Measurements from ENCODE around the gene SALL1.

SALL1 gene

DNA sequence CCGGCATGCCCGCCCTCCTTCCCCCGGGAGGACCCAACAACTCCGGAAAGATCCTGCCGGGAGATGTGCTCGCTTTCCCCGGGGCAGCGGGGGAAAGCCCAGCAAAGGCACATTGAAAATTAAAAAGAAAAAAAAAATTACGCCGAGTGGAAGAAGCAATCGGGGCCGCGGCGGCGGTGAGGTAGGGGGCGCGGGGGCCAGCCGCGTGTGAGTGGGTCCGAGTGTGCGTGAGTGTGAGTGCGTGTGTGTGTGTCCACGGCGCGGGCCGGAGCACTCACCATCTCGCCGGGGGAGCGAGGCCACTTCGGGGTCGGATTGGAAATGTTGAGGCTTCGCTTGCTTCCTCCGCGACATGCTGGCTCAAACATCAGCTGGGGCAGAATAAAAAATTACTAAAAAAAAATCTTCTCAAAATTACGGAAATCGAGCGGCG lies at the start of gene SALL1:
TSS of gene SALL1 (minus strand) at position 383 of the 433 bp plus-strand sequence. CDS start at position 354, 29 bp downstream.
- DNase-seq (ENCODE audit: low spot score): no peak

DNA sequence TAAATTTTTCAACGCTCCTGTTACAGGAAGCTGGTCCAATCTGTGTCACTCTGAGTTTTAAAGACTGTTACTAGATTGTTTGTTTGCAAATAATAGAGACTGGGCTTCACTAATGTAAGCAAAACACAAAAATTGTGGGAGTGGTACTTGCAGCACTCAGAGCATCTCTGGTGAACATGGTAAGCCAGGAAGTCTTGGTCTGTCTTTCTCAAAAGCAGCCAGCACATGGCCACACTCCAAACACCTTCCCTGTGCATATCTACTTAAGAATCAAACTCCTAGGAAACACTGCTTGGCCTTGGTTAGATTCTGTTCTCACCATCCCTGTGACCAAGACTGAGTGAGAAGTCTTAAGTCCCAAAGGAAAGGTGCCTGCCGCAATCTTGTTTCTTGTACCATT lies 49.7 kb upstream of the SALL1 start:
- no peak for DNase-seq (ENCODE audit: low spot score)

DNA sequence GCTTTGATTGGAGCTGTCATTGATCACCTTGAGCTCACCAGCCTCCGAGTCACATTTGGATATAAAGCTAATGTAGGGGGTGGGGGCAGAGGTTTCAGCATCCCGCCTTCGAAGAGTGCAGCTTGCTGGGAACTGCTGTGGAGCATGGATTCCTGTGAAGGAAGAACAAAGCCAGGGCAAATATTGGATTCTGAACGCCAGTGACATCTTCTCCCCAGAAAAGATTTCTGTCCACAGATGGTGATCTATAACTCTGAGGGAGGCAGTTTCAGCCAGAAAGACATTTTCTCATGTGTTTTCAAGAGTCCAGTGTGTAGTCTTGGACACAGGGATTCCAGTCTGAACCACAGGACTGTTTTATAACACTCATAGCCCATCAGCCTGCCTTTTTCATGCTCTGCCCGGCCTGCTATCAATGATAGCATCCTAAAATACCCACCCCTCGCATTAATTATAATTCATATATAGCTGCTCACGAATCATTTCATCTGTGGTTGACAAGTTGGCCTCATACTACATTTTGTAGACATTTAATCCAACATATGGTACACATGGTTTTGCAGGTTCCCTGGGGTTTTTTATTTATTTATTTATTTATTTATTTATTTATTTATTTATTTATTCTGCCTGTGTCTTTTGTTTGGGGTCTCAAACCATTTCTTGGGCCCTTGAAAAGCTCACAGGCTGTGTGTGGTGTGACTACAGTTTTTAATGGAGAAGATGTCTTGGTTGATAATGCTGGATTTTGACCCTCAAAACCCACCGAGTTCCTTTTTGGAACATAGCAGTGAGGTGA lies 47.1 kb upstream of the SALL1 start:
- DNase-seq (ENCODE audit: low spot score): no peak

DNA sequence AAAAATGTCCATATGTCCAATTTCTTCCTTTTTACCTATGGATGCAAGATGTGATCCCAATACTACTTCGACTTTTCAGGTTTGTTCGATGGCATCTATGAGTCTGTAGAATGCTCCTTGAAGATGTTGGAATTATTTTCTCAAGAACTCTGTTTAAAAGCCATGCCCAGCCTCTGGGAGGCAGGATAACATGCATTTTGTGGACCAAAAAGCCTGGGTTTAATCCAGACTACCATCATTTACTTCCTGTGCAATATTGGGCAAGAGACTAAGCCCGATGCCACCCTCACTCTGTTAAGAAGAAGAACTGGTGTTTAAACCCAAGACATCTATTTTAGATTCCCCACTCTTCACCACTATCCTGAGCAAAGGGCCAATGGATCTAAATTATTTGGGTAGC lies 42.8 kb upstream of the SALL1 start:
- DNase-seq (ENCODE audit: low spot score): no peak

DNA sequence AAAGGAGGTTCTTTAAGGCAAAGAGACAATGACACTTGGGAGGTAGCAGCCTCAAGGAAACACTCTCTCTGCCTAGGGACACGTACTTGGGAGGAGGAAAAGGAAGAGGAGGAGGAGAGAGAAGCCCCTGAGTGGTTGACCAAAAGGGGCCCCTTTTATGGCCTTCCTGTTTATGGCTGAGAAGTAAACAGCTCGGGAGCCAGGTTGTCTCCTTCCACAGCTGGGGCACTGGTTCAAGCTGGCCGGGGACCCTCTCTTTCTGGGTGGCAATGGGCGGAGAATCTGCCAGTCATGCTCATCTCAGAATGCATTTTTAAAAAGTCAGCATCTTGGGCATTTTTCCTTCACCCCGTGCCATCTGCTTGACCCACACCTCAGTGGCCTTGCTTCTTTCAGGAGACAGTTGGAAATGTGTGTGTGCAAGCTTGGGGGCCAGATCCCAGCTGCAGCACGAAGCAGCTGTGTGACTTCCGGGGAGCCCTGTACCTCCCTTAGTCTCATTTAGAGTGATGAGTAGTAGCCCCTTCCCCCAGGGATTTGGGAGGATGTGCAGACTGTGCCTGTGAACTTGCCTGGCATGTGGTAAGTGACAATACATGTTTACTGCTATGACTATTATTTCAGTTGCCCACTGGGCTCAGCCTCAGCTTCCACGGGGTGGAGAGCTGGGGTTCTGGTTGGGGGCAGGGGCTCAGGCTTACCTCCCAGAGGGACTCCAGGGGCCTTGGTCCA lies 33.8 kb upstream of the SALL1 start:
- DNase-seq (ENCODE audit: low spot score): no peak

DNA sequence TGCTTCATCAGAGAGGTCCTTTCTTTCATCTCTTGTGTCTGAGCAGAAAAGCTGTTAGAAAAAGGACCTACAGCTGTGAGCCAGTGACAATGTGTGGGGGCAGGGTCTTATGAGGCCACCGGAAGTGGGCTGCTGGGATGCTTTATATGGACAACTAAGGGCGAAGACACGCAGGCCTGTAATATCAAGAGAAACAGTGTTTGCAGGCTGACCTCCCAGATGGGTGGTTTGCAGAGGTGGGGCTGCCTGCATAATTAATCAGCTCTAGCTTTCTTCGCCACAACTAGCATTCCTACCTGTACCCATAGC lies 30.4 kb upstream of the SALL1 start:
- DNase-seq (ENCODE audit: low spot score): no peak

DNA sequence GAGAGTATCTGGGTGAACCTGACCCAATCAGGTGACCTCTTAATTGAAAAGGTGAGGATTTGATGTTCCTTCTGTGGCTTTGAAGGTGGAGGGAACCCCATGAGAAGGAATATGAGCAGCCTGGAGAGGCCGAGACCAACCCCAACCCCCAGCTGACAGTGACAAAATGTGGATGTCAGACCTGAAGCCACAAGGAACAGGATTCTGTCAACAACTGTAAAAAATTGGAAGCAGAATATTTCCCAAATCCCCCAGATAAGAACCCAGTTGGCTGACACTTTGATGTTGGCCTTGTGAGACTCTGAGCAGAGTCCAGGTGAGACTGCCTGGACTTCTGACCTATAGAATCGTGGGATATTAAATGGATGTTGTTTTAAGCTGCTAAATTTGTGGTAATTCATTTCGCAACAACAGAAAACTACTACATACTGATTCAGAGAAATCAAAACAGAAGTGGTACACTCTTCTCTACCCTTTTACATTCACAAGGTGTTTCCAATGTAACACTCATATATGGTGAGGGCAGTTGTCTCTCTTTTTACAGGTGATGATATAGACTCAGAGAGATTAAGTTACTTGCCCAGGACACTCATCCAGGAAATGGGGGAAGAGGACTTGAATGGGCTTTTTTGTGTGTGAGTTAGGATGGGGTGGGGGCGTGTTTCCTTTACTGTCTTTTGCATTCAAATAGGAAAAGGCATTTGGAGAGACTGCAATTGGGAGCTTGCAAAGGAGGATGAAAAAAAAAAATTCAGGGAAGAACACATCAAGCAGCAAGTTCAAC lies 29.8 kb upstream of the SALL1 start:
- no peak for DNase-seq (ENCODE audit: low spot score)

DNA sequence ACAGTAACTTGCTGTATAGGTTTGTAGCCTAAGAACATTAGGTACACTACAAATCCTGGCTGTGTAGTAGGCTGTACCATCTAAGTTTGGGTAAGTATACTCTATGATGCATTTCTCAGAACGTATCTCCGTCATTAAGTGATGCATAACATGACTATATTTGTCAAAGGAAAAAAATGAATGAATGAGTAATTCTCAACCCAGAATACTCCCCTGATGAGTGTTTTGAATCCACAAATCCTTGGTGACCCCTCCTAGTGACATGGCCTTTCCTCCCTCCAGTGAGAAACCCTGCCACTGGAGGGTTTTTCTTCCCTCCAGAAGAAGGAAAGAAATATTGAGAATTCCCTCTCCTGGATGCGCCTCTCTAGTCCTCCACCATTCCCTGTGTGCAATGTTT lies 24.0 kb upstream of the SALL1 start:
- DNase-seq (ENCODE audit: low spot score): no peak

DNA sequence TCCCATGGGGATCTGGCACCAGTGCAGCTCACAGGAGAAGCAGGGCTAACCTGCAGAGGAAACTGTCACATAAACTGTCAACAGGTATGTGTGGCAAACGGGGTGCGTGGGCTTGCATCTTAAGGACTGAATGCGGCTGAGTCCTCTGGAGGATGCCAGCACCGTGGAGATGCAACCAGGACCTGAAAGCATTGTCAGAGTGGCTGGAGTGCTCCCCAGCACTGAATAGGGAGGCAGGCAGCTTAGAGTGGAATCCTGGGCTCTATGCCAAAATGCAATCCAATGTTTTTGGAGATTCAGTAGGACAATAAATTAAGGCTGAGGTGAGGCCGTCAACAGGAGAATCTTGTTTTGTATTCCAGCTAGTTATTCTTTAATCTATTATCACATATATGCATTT lies 21.3 kb upstream of the SALL1 start:
- no peak for DNase-seq (ENCODE audit: low spot score)

DNA sequence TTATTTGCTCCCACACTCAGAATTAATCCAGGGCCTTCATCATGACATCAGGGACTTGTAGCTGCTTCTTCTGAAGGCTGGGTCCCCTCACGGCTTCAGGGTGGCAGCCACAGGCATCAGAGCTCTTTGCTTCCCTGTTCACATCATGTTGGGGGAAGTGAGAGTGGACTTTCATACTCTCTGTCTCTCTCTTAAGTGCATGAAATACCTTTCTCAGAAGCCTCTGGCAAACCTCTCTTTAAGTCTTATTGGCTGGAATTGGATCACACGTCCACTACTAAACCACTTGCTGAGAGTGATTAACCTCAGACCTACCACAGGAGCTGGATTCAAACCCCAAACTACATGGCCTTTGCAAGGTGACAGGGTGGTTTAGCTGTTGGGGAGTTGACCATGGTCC lies 17.7 kb upstream of the SALL1 start:
- no peak for DNase-seq (ENCODE audit: low spot score)

DNA sequence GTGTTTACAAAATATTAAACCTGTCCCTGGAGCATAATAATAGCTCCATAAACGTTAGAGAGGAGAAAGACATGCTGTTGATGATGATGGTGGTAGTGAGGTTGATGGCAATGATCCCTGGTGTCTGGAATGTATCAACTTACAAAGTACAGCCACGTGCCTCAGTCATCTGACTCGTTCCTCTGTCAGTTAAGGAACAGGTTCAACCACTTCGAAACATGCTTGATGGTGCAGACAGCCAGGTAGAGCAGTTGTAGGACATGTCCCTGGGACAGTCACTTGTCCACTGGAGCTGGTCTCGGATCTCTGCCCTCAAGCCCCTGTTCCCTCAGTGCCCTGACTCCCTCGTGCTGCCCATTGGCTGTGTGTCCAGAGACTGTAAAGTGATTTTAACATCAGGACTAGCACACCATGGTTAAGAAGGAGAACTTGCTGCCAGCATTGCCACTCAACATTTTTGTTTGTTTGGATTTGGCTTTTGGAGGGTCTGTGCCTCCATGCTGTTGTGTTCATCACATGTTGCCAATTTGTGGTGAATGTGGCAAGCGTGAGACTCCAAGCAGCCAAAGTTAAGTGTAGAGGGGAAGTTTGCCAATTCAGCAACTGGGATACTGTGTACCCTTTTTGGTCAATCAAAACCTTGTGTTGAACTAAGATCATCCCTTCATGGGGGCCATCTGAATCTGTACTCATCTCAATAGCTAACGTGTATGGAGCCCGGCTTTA lies 16.3 kb upstream of the SALL1 start:
- no peak for DNase-seq (ENCODE audit: low spot score)

DNA sequence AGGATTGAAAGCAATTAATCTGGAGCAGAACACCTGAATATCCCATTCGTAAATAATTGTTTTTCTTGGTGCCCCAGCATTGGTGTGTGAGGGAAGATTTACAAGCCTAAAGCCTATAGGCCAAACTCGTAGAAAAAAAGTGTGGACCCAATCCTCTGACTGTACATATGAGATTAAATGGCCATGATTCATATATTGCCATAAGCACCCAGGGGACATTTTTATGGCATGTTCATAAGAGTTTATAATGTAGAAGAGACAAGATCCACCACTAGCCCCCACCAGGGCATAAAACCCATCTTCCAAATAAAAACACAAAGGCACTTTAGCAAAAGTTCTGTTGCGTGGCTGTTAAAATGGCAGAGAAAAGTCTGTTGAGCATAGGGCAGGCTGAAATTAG lies 15.5 kb upstream of the SALL1 start:
- no peak for DNase-seq (ENCODE audit: low spot score)

DNA sequence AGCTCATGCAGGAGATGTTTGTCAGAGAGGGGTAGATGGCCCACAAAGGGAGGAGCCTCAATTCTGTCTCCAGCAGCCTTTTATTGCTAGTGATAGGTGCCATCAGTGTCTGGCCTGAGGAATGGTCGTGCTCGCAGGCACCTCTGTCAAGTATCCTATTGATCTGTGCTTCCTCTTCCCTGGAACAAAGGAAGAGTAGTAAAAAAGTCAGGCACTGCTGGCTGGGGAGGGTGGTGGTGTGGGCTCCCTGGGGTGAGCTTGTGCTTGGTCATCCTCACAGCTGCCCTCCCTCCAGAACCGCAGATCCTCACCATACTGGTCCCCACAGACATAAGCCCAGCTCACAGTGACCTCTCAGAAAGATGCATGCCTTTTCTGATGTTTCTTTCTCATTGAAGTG lies 15.0 kb upstream of the SALL1 start:
- DNase-seq (ENCODE audit: low spot score): no peak

DNA sequence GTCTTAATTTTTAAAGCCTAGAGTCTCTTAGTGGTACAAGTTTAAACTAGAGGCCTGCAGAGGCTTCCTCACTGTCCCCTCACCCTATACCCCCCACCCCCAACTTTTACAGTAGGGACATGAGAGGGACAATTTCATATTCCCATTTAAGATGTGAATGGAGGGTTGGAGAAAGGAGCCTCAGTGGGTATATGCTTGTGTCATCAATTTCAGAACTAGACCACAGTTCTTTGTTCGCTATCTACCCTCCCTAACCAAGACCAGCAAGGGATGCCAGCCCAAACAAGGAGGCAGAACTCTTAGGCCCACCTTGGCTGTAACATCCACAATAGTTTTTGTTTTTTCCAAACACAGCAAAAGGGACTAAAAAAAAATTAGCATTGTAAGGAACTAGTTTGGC lies 14.0 kb upstream of the SALL1 start:
- no peak for DNase-seq (ENCODE audit: low spot score)

DNA sequence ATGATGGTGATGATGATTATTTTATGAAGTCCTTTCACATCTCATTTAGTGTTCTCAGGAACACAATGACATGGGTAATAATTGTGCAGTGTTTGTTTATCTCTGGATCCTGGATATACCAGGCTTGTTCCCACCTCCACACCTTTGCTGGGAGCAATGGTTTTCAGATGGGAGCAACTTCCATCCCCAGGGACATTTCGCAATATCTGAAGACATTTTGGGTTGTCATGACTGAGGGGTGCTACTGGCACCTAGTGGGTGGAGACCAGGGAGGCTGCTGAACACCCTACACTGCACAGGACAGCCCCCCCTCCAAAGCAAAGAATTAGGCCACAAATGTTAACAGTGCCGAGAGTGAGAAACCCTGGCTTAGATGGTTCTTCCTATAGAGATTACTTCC lies 13.5 kb upstream of the SALL1 start:
- no peak for DNase-seq (ENCODE audit: low spot score)

DNA sequence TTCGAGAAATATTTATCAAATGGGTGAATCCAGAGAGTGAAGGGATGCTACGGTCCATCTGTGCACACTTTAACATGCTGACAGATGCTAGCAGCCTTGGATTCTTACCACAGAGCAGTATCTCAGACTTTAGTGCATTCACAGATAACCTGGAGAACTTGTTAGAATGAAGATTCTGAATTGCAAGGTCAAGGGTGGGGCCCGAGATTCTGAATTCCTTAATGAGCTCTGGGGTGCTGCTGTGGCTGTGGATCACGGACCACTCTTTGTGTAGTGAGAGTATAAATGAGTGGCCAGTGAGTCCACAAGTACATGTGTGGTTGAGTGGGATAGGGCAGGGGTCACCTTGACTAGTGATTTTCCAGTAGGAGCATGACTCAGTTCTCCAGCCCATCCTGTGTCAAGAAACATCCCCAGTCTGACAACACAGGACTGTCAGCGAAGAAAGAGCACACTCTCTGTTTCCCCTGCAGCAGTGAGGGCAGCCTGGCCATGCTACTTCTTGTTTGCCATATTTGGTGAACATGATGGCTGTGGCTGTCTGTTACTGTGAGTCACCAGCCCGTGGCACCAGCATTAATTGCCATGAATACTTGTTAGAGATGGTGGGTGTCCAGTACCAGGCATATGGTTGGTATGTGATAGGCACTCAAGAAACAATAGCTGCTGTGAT lies 13.0 kb upstream of the SALL1 start:
- no peak for DNase-seq (ENCODE audit: low spot score)

DNA sequence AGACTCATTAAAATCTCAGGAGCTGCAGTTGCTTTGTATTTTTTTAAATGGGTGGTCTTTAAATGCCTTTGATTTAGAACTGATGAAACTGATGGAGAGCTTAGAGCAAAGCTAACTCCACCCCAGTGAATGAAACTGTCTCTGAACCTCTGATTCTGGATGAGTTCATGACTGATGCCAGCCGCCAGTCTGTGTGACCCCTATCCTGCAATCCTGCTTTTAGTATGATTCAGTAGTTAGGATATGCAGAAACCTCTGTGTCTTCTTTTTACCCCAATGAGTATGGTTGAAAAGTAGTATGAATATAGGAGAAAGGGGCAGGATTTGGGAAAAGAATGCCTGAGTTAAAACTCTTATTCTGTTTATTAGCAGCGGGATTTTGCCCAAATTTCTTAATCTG lies 12.3 kb upstream of the SALL1 start:
- no peak for DNase-seq (ENCODE audit: low spot score)

DNA sequence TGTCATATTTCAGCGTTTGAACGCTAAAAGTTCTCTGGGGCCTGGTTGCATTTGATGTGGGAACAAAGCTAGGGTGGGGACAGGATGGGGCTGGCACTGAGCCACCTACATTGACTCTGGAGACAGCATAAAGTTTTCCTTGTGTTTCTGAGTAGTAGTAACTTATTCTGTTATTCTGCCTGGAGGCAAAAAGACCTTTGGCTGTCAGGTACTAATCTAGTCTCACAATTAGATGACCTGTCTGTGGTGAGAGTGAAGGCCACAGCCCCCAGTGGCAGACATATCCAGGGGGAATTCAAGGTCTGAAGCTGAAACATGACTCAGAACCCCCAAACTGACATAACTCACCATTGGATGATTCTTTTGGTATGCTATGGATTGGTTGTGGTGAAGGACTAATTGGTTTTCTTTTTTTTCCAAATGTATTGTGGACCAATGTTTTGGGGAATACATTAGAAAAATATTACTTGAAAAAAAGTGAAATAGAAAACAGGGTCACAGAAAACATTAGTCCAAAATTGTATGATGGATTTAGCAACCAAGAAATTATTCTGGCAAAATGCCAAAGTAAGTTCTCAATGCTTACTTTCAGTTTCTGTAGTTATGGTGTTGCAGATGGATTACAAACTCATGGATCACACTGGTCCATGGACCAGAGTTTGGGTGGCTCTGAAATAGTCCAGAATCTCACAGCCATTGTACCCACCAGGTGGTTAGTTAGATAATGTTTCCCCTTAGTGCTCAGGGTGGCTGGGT lies 10.5 kb upstream of the SALL1 start:
- no peak for DNase-seq (ENCODE audit: low spot score)

DNA sequence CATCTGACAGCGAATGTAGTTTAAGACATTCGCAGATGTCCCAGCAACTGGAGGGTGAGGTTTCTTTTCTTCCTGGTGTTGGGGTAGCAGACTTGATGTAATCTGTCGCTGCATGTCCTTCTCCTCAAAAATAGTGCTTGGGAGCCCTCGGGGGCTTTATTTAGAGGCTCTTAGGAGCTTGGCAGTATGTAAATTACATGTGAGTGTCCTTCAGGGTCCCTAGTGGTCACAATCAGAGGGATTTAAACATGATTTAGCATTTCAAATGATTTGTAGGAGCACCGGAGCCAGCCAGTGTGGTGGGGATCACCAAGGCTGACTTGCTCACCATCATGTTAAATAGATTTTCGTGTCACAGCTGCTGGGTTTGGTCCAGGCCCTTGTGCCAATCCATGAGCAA lies 8.8 kb upstream of the SALL1 start:
- DNase-seq (ENCODE audit: low spot score): no peak

DNA sequence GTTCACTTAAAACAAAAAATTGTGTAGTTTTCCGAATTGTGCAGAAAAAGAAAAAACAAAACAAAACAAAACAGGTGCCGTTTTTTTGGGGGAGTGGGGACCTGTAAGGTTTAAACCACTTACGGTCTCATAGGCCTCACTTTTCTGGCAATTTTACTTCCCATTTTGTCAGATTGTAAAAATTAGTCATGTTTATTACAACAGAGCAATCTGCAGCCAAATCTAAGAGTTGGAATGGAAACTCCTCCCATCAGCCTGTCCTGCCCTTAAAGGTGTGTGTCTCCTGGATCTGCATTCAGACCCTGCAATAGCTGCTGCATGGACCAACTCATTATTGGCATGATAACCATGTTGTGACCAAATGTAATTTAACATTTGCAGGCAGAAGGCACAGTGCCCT lies 8.2 kb upstream of the SALL1 start:
- DNase-seq (ENCODE audit: low spot score): no peak

DNA sequence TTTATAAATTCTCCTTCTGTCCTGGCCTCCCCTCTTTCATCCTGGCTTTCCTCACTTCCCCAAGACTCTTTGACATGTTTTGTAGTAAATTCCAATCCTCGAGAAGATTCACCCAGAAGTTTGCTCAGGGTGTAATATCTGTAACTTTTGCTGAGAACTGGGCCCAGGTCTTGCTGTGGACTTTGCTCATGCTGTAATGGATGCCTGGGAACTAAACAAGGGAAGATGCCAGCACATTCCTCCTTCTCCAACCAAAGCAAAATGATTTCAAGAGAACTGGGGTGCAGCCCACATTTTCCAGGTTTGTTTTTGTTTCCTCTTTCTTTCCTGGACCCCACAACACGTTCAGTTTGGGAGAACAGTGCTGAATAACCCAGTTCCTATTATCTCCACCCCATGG lies 6.6 kb upstream of the SALL1 start:
- no peak for DNase-seq (ENCODE audit: low spot score)

All from activated CD4-positive, alpha-beta T cell treated with anti-CD3 and anti-CD28 coated beads, Interleukin-2, Interleukin-4, amounts not matched to agents 100 ng/mL and 50 ng/mL, durations not matched to agents 16 hours and 8 hours (primary cell).